Muscle of arm (tissue), 12 donors: ENCODE results near the gene ERG28. TPM values are rescaled to one million over a fixed set of nuclear protein-coding genes. Genes with fewer than 3 reads are reported as not detected.

Experiments
- polyA plus RNA-seq, 12 donors: library from polyadenylated mRNA; unstranded; fragments of 120-200 nt; gene quantifications; one replicate each; pipeline ENCODE4 v1.2.1, GENCODE V29; 2013; ENCODE audit not compliant: insufficient read length in 12 of 12

Gene ERG28
- polyA plus RNA-seq, 12 donors = 9.9 to 16.8 (median 11.9) TPM; not detected in 1

Other genes starting within 250 kb of the ERG28 start
- gene JDP2, start 232.9 kb downstream of the ERG28 start, polyA plus RNA-seq = 10 to 100 TPM in 11 of 12 donors, not detected in 1; 35.1 to 60.5 (median 47.5) TPM
- gene BATF, start 138.4 kb downstream of the ERG28 start, polyA plus RNA-seq = 1 to 10 TPM in 2 of 12 donors, under 1 TPM in 7, not detected in 3; 0.19 to 1.3 (median 0.31) TPM
- gene FLVCR2, start 82.3 kb downstream of the ERG28 start, polyA plus RNA-seq = 10 to 100 TPM in 9 of 12 donors, 1 to 10 TPM in 2, not detected in 1; 9.1 to 41.7 (median 12.9) TPM
- 10 to 100 TPM in 11 of 12 donors, not detected in 1; 14.1 to 40.5 (median 17.2) TPM for gene TTLL5, start 370 bp upstream of the ERG28 start, polyA plus RNA-seq